Smooth muscle cell (in vitro differentiated cells): Measurements from ENCODE around the gene INTS1. TPM values are rescaled to one million over a fixed set of nuclear protein-coding genes. Genes with fewer than 3 reads are reported as not detected.

Source experiments
- DNase-seq: peaks from one replicate; lab custom pipeline; 2025; ENCODE audit not compliant: unreplicated experiment; lab: John Stamatoyannopoulos, UW
- H2AFZ ChIP-seq: fragments of 200-600 bp; sonication (generic); 2 replicates; pipeline ENCODE4 v1.6.0; 2016; ENCODE audit warnings: antibody characterized with exemption, low read depth, mild to moderate bottlenecking
- H3F3A ChIP-seq: fragments of 200-600 bp; sonication (generic); 2 replicates; pipeline ENCODE4 v1.6.0; 2017; ENCODE audit warnings: antibody characterized with exemption, low read depth
- H3K27ac ChIP-seq: fragments of 200-600 bp; sonication (generic); 2 replicates; pipeline ENCODE4 v1.5.1; 2016; ENCODE audit warnings: low read depth, mild to moderate bottlenecking
- H3K27me3 ChIP-seq: fragments of 200-600 bp; sonication (generic); 2 replicates; pipeline ENCODE4 v1.6.1; 2016; ENCODE audit warnings: low read depth, mild to moderate bottlenecking
- H3K36me3 ChIP-seq: fragments of 200-600 bp; sonication (generic); 2 replicates; pipeline ENCODE4 v1.5.1; 2016; ENCODE audit warnings: low read depth
- H3K4me1 ChIP-seq: fragments of 200-600 bp; sonication (generic); 2 replicates; pipeline ENCODE4 v1.5.1; 2016; ENCODE audit warnings: low read depth
- H3K4me2 ChIP-seq: fragments of 200-600 bp; sonication (generic); 2 replicates; pipeline ENCODE4 v1.6.0; 2016; ENCODE audit warnings: mild to moderate bottlenecking
- H3K4me3 ChIP-seq: fragments of 200-600 bp; sonication (generic); 2 replicates; pipeline ENCODE4 v1.5.1; 2016; ENCODE audit warnings: mild to moderate bottlenecking
- H3K79me2 ChIP-seq: fragments of 200-600 bp; sonication (generic); 2 replicates; pipeline ENCODE4 v1.6.0; 2016; ENCODE audit warnings: low read depth, mild to moderate bottlenecking
- H3K9ac ChIP-seq: fragments of 200-600 bp; sonication (generic); 2 replicates; pipeline ENCODE4 v1.6.0; 2016; ENCODE audit warnings: low read depth
- H3K9me3 ChIP-seq: fragments of 200-600 bp; sonication (generic); replicated peaks from 2 replicates; pipeline ENCODE4 v1.5.1; 2016; ENCODE audit warnings: low read depth
- H4K20me1 ChIP-seq: fragments of 200-600 bp; sonication (generic); 2 replicates; pipeline ENCODE4 v1.6.0; 2016; ENCODE audit warnings: low read depth
- WGBS: methylation state at CpG from one replicate; pipeline ENCODE4 v1.1.7; 2016; ENCODE audit warnings: low lambda C conversion rate; 5-methylcytosine and 5-hydroxymethylcytosine counted together
- polyA plus RNA-seq: library from polyadenylated mRNA; unstranded; fragments of >200 nt; fragmentation: Nextera tagmentation; extraction: Ambion mirVana; gene quantifications from 2 replicates; pipeline ENCODE4 v1.2.1, GENCODE V29; 2016
- total RNA-seq: library from RNA; depleted of rRNA; stranded (reverse); fragments of >200 nt; gene quantifications from 2 replicates; pipeline ENCODE4 v1.2.3, GENCODE V29; 2014
- TF ChIP-seq, protein P1 (sequence below): fragments of 200-600 bp; sonication (generic); IDR thresholded peaks from 2 replicates; pipeline ENCODE4 v1.5.1; 2017; ENCODE audit warnings: borderline replicate concordance, mild to moderate bottlenecking, antibody characterized with exemption; ENCODE audit not compliant: insufficient read depth, poor library complexity, severe bottlenecking

Gene INTS1
- total and polyA plus RNA-seq, 2 experiments from 2014 or later: 18.2 to 51.2 TPM

DNA sequence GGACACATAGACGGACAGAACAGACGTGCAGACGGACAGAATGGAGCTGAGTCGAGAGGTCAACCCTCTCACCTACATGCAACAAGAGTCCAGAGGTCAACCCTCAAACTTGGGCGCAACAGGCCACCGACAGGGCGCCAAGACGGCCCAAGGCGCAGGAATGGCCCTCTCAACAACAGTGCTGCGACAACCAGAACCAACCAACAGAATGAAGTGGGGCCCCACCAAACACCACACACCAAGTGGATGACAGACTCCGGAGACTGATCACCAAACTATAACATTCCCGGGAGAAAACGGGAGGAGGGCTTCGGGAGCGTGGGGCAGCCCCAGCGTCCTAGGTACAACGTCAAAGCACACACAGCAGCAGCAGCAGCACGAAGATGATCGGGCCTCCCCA is 13.4 kb downstream of the INTS1 start:
- DNase-seq: no peak
- no peak overlapping the region for H3K27ac ChIP-seq
- H4K20me1 ChIP-seq: peaks cover 9% of the 10 kb centered on the region
- 94% methylated on average over 19 of the region's 19 CpGs for WGBS
- no peaks in the 10 kb centered on the region for H3K79me2 ChIP-seq
- H3K36me3 ChIP-seq: no peaks in the 10 kb centered on the region
- TF ChIP-seq, protein P1, sequence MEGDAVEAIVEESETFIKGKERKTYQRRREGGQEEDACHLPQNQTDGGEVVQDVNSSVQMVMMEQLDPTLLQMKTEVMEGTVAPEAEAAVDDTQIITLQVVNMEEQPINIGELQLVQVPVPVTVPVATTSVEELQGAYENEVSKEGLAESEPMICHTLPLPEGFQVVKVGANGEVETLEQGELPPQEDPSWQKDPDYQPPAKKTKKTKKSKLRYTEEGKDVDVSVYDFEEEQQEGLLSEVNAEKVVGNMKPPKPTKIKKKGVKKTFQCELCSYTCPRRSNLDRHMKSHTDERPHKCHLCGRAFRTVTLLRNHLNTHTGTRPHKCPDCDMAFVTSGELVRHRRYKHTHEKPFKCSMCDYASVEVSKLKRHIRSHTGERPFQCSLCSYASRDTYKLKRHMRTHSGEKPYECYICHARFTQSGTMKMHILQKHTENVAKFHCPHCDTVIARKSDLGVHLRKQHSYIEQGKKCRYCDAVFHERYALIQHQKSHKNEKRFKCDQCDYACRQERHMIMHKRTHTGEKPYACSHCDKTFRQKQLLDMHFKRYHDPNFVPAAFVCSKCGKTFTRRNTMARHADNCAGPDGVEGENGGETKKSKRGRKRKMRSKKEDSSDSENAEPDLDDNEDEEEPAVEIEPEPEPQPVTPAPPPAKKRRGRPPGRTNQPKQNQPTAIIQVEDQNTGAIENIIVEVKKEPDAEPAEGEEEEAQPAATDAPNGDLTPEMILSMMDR: no peak
- H3K4me2 ChIP-seq: no peak overlapping the region
- no peak overlapping the region for H2AFZ ChIP-seq
- H3F3A ChIP-seq: no peaks in the 10 kb centered on the region
- no peak overlapping the region for H3K9ac ChIP-seq
- no peaks in the 10 kb centered on the region for H3K9me3 ChIP-seq
- H3K4me3 ChIP-seq: no peak overlapping the region
- H3K27me3 ChIP-seq: no peaks in the 10 kb centered on the region
- no peaks in the 10 kb centered on the region for H3K4me1 ChIP-seq

DNA sequence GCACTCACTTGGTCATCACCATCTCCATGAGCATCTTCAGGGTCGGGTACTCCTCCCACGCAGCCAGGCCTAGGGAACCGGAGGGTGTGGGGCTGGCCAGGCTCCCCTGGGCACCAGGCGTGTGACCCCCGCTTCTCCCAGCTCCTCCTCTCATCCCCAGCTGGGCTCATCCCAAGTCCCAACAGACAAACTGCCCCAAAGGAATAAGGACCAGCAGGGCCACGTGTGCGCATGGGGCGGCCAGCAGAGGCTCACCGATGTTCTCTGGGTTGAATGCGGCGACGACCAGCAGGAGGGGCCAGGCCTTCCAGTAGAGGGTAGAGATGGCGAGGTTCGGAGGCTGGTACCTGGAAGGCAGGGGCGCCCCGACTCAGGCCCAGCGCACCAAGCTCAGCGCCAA is 14.9 kb downstream of the INTS1 start:
- no peaks in the 10 kb centered on the region for H3K27me3 ChIP-seq

DNA sequence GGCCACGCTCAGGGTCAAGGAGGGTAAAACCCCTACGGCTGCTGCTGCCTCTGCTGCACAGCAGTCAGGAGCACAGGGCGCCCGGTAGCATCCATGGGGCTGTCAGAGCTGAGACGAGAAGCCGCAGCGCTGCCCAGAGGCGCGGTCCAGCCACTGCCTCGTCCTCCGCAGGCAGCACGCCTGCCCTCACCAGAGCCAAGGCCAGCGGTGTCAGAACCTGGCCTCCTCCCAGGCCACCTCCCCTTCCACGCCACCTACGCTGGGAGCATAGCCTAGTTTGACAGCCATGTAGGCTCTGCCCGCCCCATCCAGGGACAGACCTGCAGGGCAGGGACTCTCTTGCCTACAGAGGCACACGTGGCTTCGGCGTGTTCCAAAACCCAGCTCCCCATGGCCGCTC is 16.2 kb downstream of the INTS1 start:
- WGBS: 97% methylated on average over 19 of the region's 20 CpGs
- no peak overlapping the region for H2AFZ ChIP-seq
- no peak for DNase-seq
- no peak overlapping the region for H3K4me2 ChIP-seq
- no peaks in the 10 kb centered on the region for H3K4me1 ChIP-seq
- H3K4me3 ChIP-seq: no peak overlapping the region
- TF ChIP-seq, protein P1: no peak
- no peaks in the 10 kb centered on the region for H3K79me2 ChIP-seq
- H3K27ac ChIP-seq: no peak overlapping the region
- H3K9me3 ChIP-seq: no peaks in the 10 kb centered on the region
- H3F3A ChIP-seq: no peaks in the 10 kb centered on the region
- no peaks in the 10 kb centered on the region for H3K27me3 ChIP-seq
- H3K9ac ChIP-seq: no peak overlapping the region
- no peaks in the 10 kb centered on the region for H3K36me3 ChIP-seq
- H4K20me1 ChIP-seq: peaks cover 9% of the 10 kb centered on the region

More for the DNA sequence above, 14.9 kb downstream of the INTS1 start:
- Histone ChIP-seq H3K9me3 (no peaks in the 10 kb centered on the region), H3K4me3 (no peak overlapping the region), H3K79me2 (no peaks in the 10 kb centered on the region), H3K4me2 (no peak overlapping the region), H3K27ac (no peak overlapping the region), H4K20me1 (peaks cover 9% of the 10 kb centered on the region), H3F3A (no peaks in the 10 kb centered on the region), H3K36me3 (no peaks in the 10 kb centered on the region), H3K4me1 (no peaks in the 10 kb centered on the region), H3K9ac (no peak overlapping the region), H2AFZ (no peak overlapping the region)
- 98% methylated on average over 17 of the region's 18 CpGs for WGBS
- DNase-seq: no peak
- TF ChIP-seq, protein P1: no peak

DNA sequence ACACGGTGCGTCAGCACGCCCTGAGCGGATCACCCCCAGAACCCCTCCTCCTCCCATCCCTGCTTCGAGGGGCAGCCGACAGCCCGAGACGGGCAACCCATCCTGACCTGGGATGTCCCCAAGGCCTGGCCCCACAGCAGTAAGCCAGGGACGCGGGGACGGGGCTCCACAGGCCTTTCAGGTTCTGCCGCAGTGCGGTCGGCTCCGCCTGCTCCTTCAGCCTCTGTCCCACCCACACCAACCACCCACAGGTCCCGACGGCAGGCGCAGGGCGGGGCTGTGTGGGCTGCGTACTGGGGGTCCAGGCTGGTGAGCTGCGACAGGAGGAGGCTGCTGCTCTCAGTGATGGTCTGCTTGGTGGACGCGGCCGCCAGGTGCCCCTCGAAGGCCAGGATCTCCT is 16.7 kb downstream of the INTS1 start:
- no peaks in the 10 kb centered on the region for H3K36me3 ChIP-seq
- no peaks in the 10 kb centered on the region for H3K9me3 ChIP-seq
- H3K27ac ChIP-seq: no peak overlapping the region
- no peaks in the 10 kb centered on the region for H3F3A ChIP-seq
- no peaks in the 10 kb centered on the region for H3K79me2 ChIP-seq
- no peak overlapping the region for H3K4me2 ChIP-seq
- TF ChIP-seq, protein P1: no peak
- H3K4me1 ChIP-seq: no peaks in the 10 kb centered on the region
- H3K27me3 ChIP-seq: no peaks in the 10 kb centered on the region
- H2AFZ ChIP-seq: no peak overlapping the region
- H3K9ac ChIP-seq: no peak overlapping the region
- DNase-seq: no peak
- no peak overlapping the region for H3K4me3 ChIP-seq
- H4K20me1 ChIP-seq: peaks cover 9% of the 10 kb centered on the region
- WGBS: over 99% methylated on average over 19 of the region's 25 CpGs
